Measurements from ENCODE around the gene NAA25. TPM values are rescaled to one million over a fixed set of nuclear protein-coding genes. Genes with fewer than 3 reads are reported as not detected.
"Not testable (repeated sequence)": the region's sequence is repeated elsewhere in the genome, so short reads cannot be mapped to it uniquely, and the experiment has no call there.

The NAA25 gene
- polyA plus RNA-seq, 1 of the 3 experiments (the other 2 are of a cell fraction): 4.4 TPM

GRCh38 chr12:112009596-112009995 is 99.0 kb downstream of the NAA25 start:
- DNase-seq, POLR2A ChIA-PET: not testable (repeated sequence)
- 92% methylated on average over 3 of the region's 3 CpGs for WGBS (ENCODE audit: low lambda C conversion rate)

GRCh38 chr12:112008918-112009317 is 99.7 kb downstream of the NAA25 start:
- Histone ChIP-seq H3K36me3 (replicated peaks in 1 of 2; ENCODE audit: control insufficient read depth in 1 of 2, insufficient read depth in 2 of 2, low read length in 1 of 2) (no peaks in the 10 kb centered on the region), H2AFZ (ENCODE audit: low read depth) (no peak overlapping the region), H4K20me1 (ENCODE audit: insufficient read depth) (no peaks in the 10 kb centered on the region), H3K4me3 (ENCODE audit: low read depth in 2 of 2, low read length in 1 of 2) (no peak overlapping the region), H3K4me1 (ENCODE audit: control insufficient read depth in 1 of 2, insufficient read depth in 2 of 2, low read depth in 1 of 2, low read length in 1 of 2) (peaks cover 9 to 11% of the 10 kb centered on the region in 2 experiments; a peak in 1 of 4 replicates), H3K9ac (no peak overlapping the region), H3K9me2 (no peaks in the 10 kb centered on the region), H3F3A (replicated peaks; ENCODE audit: insufficient read depth) (peaks cover 14% of the 10 kb centered on the region), H3K9me3 (no peaks in the 10 kb centered on the region), H3K4me2 (no peak overlapping the region), H3K27me3 (ENCODE audit: insufficient read depth) (no peaks in the 10 kb centered on the region), H3K27ac (ENCODE audit: low read depth in 2 of 2, low read length in 1 of 2) (no peak overlapping the region), H3K79me2 (ENCODE audit: insufficient read depth) (peaks cover 23% of the 10 kb centered on the region)
- TF ChIP-seq RXRA (IDR thresholded peaks at IDR 0.05; ENCODE audit: borderline replicate concordance, low read depth): no peak
- no peak for TF ChIP-seq GABPA (IDR thresholded peaks at IDR 0.05; ENCODE audit: low read depth)
- TF ChIP-seq PBX3 (IDR thresholded peaks at IDR 0.05): no peak
- no peak for TF ChIP-seq GATA2 (CRISPR knock-in tag; IDR thresholded peaks at IDR 0.05)
- no peak for TF ChIP-seq EP300 (IDR thresholded peaks at IDR 0.05; ENCODE audit: borderline replicate concordance in 1 of 2, low read depth in 1 of 2, low read length in 1 of 2)
- no peak for TF ChIP-seq TAF1 (IDR thresholded peaks at IDR 0.05; ENCODE audit: borderline replicate concordance, low read depth, low read length)
- ChIA-PET CTCF (no interaction called here), POLR2A (no interaction called here)
- DNase-seq: no peak
- WGBS (ENCODE audit: low lambda C conversion rate): 95% methylated on average over 3 of the region's 3 CpGs

More at GRCh38 chr12:112009596-112009995, 99.0 kb downstream of the NAA25 start:
- H2AFZ ChIP-seq (ENCODE audit: low read depth); H3K9me3 ChIP-seq; H4K20me1 ChIP-seq (ENCODE audit: insufficient read depth); H3K9ac ChIP-seq; CTCF ChIA-PET; H3K4me2 ChIP-seq; H3K9me2 ChIP-seq; H3K27me3 ChIP-seq (ENCODE audit: insufficient read depth); H3K4me3 ChIP-seq (ENCODE audit: low read depth in 2 of 2, low read length in 1 of 2); H3K27ac ChIP-seq (ENCODE audit: low read depth in 2 of 2, low read length in 1 of 2); H3K36me3 ChIP-seq (replicated peaks in 1 of 2; ENCODE audit: control insufficient read depth in 1 of 2, insufficient read depth in 2 of 2, low read length in 1 of 2): not testable (repeated sequence)
- Histone ChIP-seq H3K4me1 (ENCODE audit: control insufficient read depth in 1 of 2, insufficient read depth in 2 of 2, low read depth in 1 of 2, low read length in 1 of 2) (peaks cover 11 to 14% of the 10 kb centered on the region in 2 experiments; a peak in 1 of 4 replicates), H3F3A (replicated peaks; ENCODE audit: insufficient read depth) (peaks cover 15% of the 10 kb centered on the region), H3K79me2 (ENCODE audit: insufficient read depth) (peaks cover 30% of the 10 kb centered on the region)

GRCh38 chr12:112007945-112008344 is 100.6 kb downstream of the NAA25 start:
- CTCF ChIA-PET: no interaction called here
- Histone ChIP-seq H3K27me3 (ENCODE audit: insufficient read depth) (no peaks in the 10 kb centered on the region), H4K20me1 (ENCODE audit: insufficient read depth) (no peaks in the 10 kb centered on the region), H3K9ac (no peak overlapping the region), H3K36me3 (replicated peaks in 1 of 2; ENCODE audit: control insufficient read depth in 1 of 2, insufficient read depth in 2 of 2, low read length in 1 of 2) (no peaks in the 10 kb centered on the region), H3K27ac (ENCODE audit: low read depth in 2 of 2, low read length in 1 of 2) (no peak overlapping the region), H3K4me1 (ENCODE audit: control insufficient read depth in 1 of 2, insufficient read depth in 2 of 2, low read depth in 1 of 2, low read length in 1 of 2) (peaks cover 9 to 11% of the 10 kb centered on the region in 2 experiments; a peak in 1 of 4 replicates), H3K9me3 (no peaks in the 10 kb centered on the region), H3K4me3 (ENCODE audit: low read depth in 2 of 2, low read length in 1 of 2) (no peak overlapping the region), H2AFZ (ENCODE audit: low read depth) (no peak overlapping the region), H3K4me2 (no peak overlapping the region), H3K9me2 (no peaks in the 10 kb centered on the region), H3F3A (replicated peaks; ENCODE audit: insufficient read depth) (peaks cover 8% of the 10 kb centered on the region), H3K79me2 (ENCODE audit: insufficient read depth) (peaks cover 18% of the 10 kb centered on the region)
- WGBS (ENCODE audit: low lambda C conversion rate): 97% methylated on average over 9 of the region's 9 CpGs
- POLR2A ChIA-PET: no interaction called here
- TF ChIP-seq USF1 (IDR thresholded peaks at IDR 0.05; ENCODE audit: borderline replicate concordance, low read depth) (no peak), TCF12 (IDR thresholded peaks at IDR 0.05) (no peak), CTCF (IDR thresholded peaks at IDR 0.05) (no peak)
- DNase-seq: no peak

Data from SK-N-SH (cell line).